NCI-H1092 treated with DMSO at 0.1 percent for 48 hours (cell line): ENCODE data around the gene TFF3.
"Not testable (repeated sequence)": the region's sequence is repeated elsewhere in the genome, so short reads cannot be mapped to it uniquely, and the experiment has no call there.

Experiments
- DNase-seq: peaks from one replicate; lab custom pipeline; 2025; lab: John Stamatoyannopoulos, UW

The TFF3 gene

GRCh38 chr21:42304556-42305454, 10.4 kb downstream of the TFF3 start:
- no peak for DNase-seq

- DNase-seq = no peak
Measured at GRCh38 chr21:42303443-42303842, 11.8 kb downstream of the TFF3 start.

GRCh38 chr21:42302794-42303193, 12.4 kb downstream of the TFF3 start:
- DNase-seq = no peak

- peak; percentile 26 for DNase-seq
Measured at GRCh38 chr21:42302076-42302650, 13.0 kb downstream of the TFF3 start.

- DNase-seq = no peak
Measured at GRCh38 chr21:42301371-42302075, 13.7 kb downstream of the TFF3 start.

GRCh38 chr21:42300956-42301355, 14.3 kb downstream of the TFF3 start:
- no peak for DNase-seq

GRCh38 chr21:42300045-42300583, 15.1 kb downstream of the TFF3 start:
- no peak for DNase-seq

GRCh38 chr21:42299324-42300044, 15.7 kb downstream of the TFF3 start:
- DNase-seq = no peak

GRCh38 chr21:42298657-42299056, 16.6 kb downstream of the TFF3 start:
- DNase-seq = no peak

- no peak for DNase-seq
Measured at GRCh38 chr21:42298237-42298636, 17.0 kb downstream of the TFF3 start.

- DNase-seq = no peak
Measured at GRCh38 chr21:42297377-42297776, 17.8 kb downstream of the TFF3 start.

GRCh38 chr21:42296501-42296900, 18.7 kb downstream of the TFF3 start:
- DNase-seq = no peak

- DNase-seq = no peak
Measured at GRCh38 chr21:42295845-42296244, 19.4 kb downstream of the TFF3 start.

- peak; percentile 11 for DNase-seq
Measured at GRCh38 chr21:42294273-42294880, 20.8 kb downstream of the TFF3 start.

GRCh38 chr21:42293649-42294272, 21.4 kb downstream of the TFF3 start:
- DNase-seq = no peak

- not testable (repeated sequence) for DNase-seq
Measured at GRCh38 chr21:42292563-42293142, 22.6 kb downstream of the TFF3 start.

- DNase-seq = no peak
Measured at GRCh38 chr21:42291751-42292562, 23.3 kb downstream of the TFF3 start.

- DNase-seq = no peak
Measured at GRCh38 chr21:42291003-42291750, 24.0 kb downstream of the TFF3 start.

- no peak for DNase-seq
Measured at GRCh38 chr21:42290505-42290904, 24.7 kb downstream of the TFF3 start.
